Mesendoderm (in vitro differentiated cells): Measurements from ENCODE around the gene PCIF1.
A peak's percentile ranks its signal among the peaks of the same experiment; 100 is the strongest.
"Not testable (repeated sequence)": the region's sequence is repeated elsewhere in the genome, so short reads cannot be mapped to it uniquely, and the experiment has no call there.

Experiments used
- DNase-seq: peaks from one replicate; pipeline ENCODE4 v3.0.0; 2013
- H2AK5ac ChIP-seq: 2 replicates; pipeline ENCODE4 v1.6.1; 2013; ENCODE audit warnings: low read length, inconsistent platforms
- H2BK120ac ChIP-seq: 2 replicates; pipeline ENCODE4 v1.6.1; 2013; ENCODE audit warnings: low read depth, mild to moderate bottlenecking, low read length, moderate library complexity, mixed read lengths
- H2BK15ac ChIP-seq: replicated peaks from 2 replicates; pipeline ENCODE4 v1.6.1; 2013; ENCODE audit warnings: low read depth, mild to moderate bottlenecking, moderate library complexity
- H2BK5ac ChIP-seq: 2 replicates; pipeline ENCODE4 v1.6.1; 2013; ENCODE audit warnings: low read length, inconsistent platforms
- H3K18ac ChIP-seq: 2 replicates; pipeline ENCODE4 v1.6.1; 2013; ENCODE audit warnings: mild to moderate bottlenecking, low read length, mixed read lengths
- H3K23ac ChIP-seq: one replicate; pipeline ENCODE4 v1.6.1; 2013; ENCODE audit warnings: low read length
- H3K27ac ChIP-seq: 2 replicates; pipeline ENCODE4 v1.5.1; 2013; ENCODE audit warnings: low read depth, mild to moderate bottlenecking, inconsistent platforms, low read length, moderate library complexity
- H3K27me3 ChIP-seq: 2 replicates; pipeline ENCODE4 v1.6.1; 2013; ENCODE audit warnings: low read length, control low read depth, mild to moderate bottlenecking, inconsistent platforms; ENCODE audit not compliant: insufficient read depth, poor library complexity
- H3K36me3 ChIP-seq: 2 replicates; pipeline ENCODE4 v1.6.1; 2013; ENCODE audit warnings: low read length, inconsistent platforms; ENCODE audit not compliant: control insufficient read depth, insufficient read depth
- H3K4ac ChIP-seq: one replicate; pipeline ENCODE4 v1.6.1; 2013; ENCODE audit warnings: low read depth, mild to moderate bottlenecking, low read length, moderate library complexity
- H3K4me1 ChIP-seq: 2 replicates; pipeline ENCODE4 v1.6.1; 2013; ENCODE audit warnings: low read depth, low read length, inconsistent platforms; ENCODE audit not compliant: control insufficient read depth
- H3K4me2 ChIP-seq: 2 replicates; pipeline ENCODE4 v1.6.1; 2013; ENCODE audit warnings: low read length
- H3K4me3 ChIP-seq: 2 replicates; pipeline ENCODE4 v1.5.1; 2013; ENCODE audit warnings: mild to moderate bottlenecking, low read length
- H3K56ac ChIP-seq: one replicate; pipeline ENCODE4 v1.6.1; 2013; ENCODE audit warnings: low read length
- H3K79me1 ChIP-seq: 2 replicates; pipeline ENCODE4 v1.6.1; 2013; ENCODE audit warnings: low read length, inconsistent platforms
- H3K79me2 ChIP-seq: 2 replicates; pipeline ENCODE4 v1.6.1; 2013; ENCODE audit warnings: mild to moderate bottlenecking, low read length; ENCODE audit not compliant: control insufficient read depth, insufficient read depth
- H3K9ac ChIP-seq: 2 replicates; pipeline ENCODE4 v1.6.1; 2013; ENCODE audit warnings: low read length, inconsistent platforms
- H4K5ac ChIP-seq: one replicate; pipeline ENCODE4 v1.6.1; 2013; ENCODE audit warnings: low read length
- H4K8ac ChIP-seq: one replicate; pipeline ENCODE4 v1.6.1; 2013; ENCODE audit warnings: low read depth, mild to moderate bottlenecking, control low read depth, low read length, moderate library complexity
- WGBS: extraction: QIAGEN DNeasy Blood & Tissue Kit; methylation state at CpG from one replicate; pipeline ENCODE4 v1.1.7; 2013; ENCODE audit warnings: low lambda C conversion rate, missing lambda C conversion rate; ENCODE audit not compliant: insufficient coverage; ENCODE audit errors: extremely low coverage; 5-methylcytosine and 5-hydroxymethylcytosine counted together

The PCIF1 gene

GRCh38 chr20:45927071-45927878 is 7.2 kb upstream of the PCIF1 start:
- H2BK120ac ChIP-seq, result no peak overlapping the region
- no peak overlapping the region for H3K18ac ChIP-seq
- no peaks in the 10 kb centered on the region for H3K36me3 ChIP-seq
- no peak for DNase-seq
- H3K9ac ChIP-seq, result no peak overlapping the region
- no peaks in the 10 kb centered on the region for H3K79me1 ChIP-seq
- no peak overlapping the region for H2BK15ac ChIP-seq
- no peak overlapping the region for H3K27ac ChIP-seq
- no peak overlapping the region for H3K56ac ChIP-seq
- H3K23ac ChIP-seq, result no peak overlapping the region
- H4K5ac ChIP-seq, result no peak overlapping the region
- H3K27me3 ChIP-seq, result no peaks in the 10 kb centered on the region
- no peaks in the 10 kb centered on the region for H3K4me1 ChIP-seq
- no peak overlapping the region for H3K4me2 ChIP-seq
- no peak overlapping the region for H3K4me3 ChIP-seq
- no peak overlapping the region for H3K4ac ChIP-seq
- H2BK5ac ChIP-seq, result no peak overlapping the region
- H4K8ac ChIP-seq, result no peak overlapping the region
- H3K79me2 ChIP-seq, result no peaks in the 10 kb centered on the region
- no CpG with 5 or more reads among the region's 14 CpGs for WGBS
- H2AK5ac ChIP-seq, result no peak overlapping the region

- not testable (repeated sequence) for H3K56ac ChIP-seq, H3K18ac ChIP-seq, H3K4ac ChIP-seq, H2BK120ac ChIP-seq, H3K27me3 ChIP-seq, H3K4me2 ChIP-seq, H4K5ac ChIP-seq, H2BK5ac ChIP-seq, H3K27ac ChIP-seq, H3K36me3 ChIP-seq, DNase-seq, H3K23ac ChIP-seq, H4K8ac ChIP-seq, H2BK15ac ChIP-seq, H2AK5ac ChIP-seq, H3K79me2 ChIP-seq, H3K4me3 ChIP-seq, H3K79me1 ChIP-seq, H3K9ac ChIP-seq, H3K4me1 ChIP-seq
- no CpG with 5 or more reads among the region's 17 CpGs for WGBS
Measured at GRCh38 chr20:45931680-45932079, 2.8 kb upstream of the PCIF1 start.

GRCh38 chr20:45933266-45934045 is 1.0 kb upstream of the PCIF1 start:
- H2BK5ac ChIP-seq, result peak overlapping the region; percentile 11
- H4K5ac ChIP-seq, result no peak overlapping the region
- peak; percentile 98 for DNase-seq
- peak overlapping the region; percentile 22 for H3K18ac ChIP-seq
- H3K27ac ChIP-seq, result peak overlapping the region; percentile 98
- H2BK120ac ChIP-seq, result no peak overlapping the region
- H3K56ac ChIP-seq, result peak overlapping the region; percentile 87
- H3K4ac ChIP-seq, result peak overlapping the region; percentile 61
- H3K23ac ChIP-seq, result peak overlapping the region; percentile 82
- no peaks in the 10 kb centered on the region for H3K27me3 ChIP-seq
- H3K36me3 ChIP-seq, result peaks cover 2% of the 10 kb centered on the region
- H4K8ac ChIP-seq, result no peak overlapping the region
- H2AK5ac ChIP-seq, result peak overlapping the region; percentile 35
- H3K9ac ChIP-seq, result peak overlapping the region; percentile 72
- H2BK15ac ChIP-seq, result no peak overlapping the region
- H3K79me1 ChIP-seq, result peaks cover 9% of the 10 kb centered on the region
- H3K79me2 ChIP-seq, result peaks cover 7% of the 10 kb centered on the region
- peaks cover 5% of the 10 kb centered on the region for H3K4me1 ChIP-seq
- H3K4me2 ChIP-seq, result peak overlapping the region; percentile 98
- no CpG with 5 or more reads among the region's 22 CpGs for WGBS
- H3K4me3 ChIP-seq, result peak overlapping the region; percentile 81

- WGBS, result no CpG with 5 or more reads among the region's 34 CpGs
- H2BK120ac ChIP-seq, result no peak overlapping the region
- peak; percentile 76 for DNase-seq
- H3K4me3 ChIP-seq, result peak overlapping the region; percentile 81
- peak overlapping the region; percentile 98 for H3K27ac ChIP-seq
- H4K8ac ChIP-seq, result no peak overlapping the region
- H3K4me1 ChIP-seq, result peaks cover 5% of the 10 kb centered on the region
- peak overlapping the region; percentile 98 for H3K4me2 ChIP-seq
- peaks cover 9% of the 10 kb centered on the region for H3K79me1 ChIP-seq
- H3K4ac ChIP-seq, result peak overlapping the region; percentile 61
- H3K56ac ChIP-seq, result peak overlapping the region; percentile 87
- H3K79me2 ChIP-seq, result peaks cover 7% of the 10 kb centered on the region
- H2BK5ac ChIP-seq, result peak overlapping the region; percentile 11
- H3K27me3 ChIP-seq, result no peaks in the 10 kb centered on the region
- peaks cover 3% of the 10 kb centered on the region for H3K36me3 ChIP-seq
- peak overlapping the region; percentile 22 for H3K18ac ChIP-seq
- H4K5ac ChIP-seq, result no peak overlapping the region
- peak overlapping the region; percentile 35 for H2AK5ac ChIP-seq
- H3K23ac ChIP-seq, result peak overlapping the region; percentile 82
- no peak overlapping the region for H2BK15ac ChIP-seq
- H3K9ac ChIP-seq, result peak overlapping the region; percentile 72
Measured at GRCh38 chr20:45934046-45934585, 367 bp upstream of the PCIF1 start.

- H3K4me2 ChIP-seq, result peak overlapping the region; percentile 79
- H3K4ac ChIP-seq, result no peak overlapping the region
- H3K4me3 ChIP-seq, result peak overlapping the region; percentile 95
- peak overlapping the region; percentile 90 for H3K56ac ChIP-seq
- DNase-seq, result no peak
- no peak overlapping the region for H2BK5ac ChIP-seq
- peaks cover 11% of the 10 kb centered on the region for H3K79me1 ChIP-seq
- H3K4me1 ChIP-seq, result peaks cover 5% of the 10 kb centered on the region
- H2BK15ac ChIP-seq, result no peak overlapping the region
- peak overlapping the region; percentile 90 for H3K9ac ChIP-seq
- WGBS, result no CpG with 5 or more reads among the region's 21 CpGs
- no peak overlapping the region for H4K8ac ChIP-seq
- H4K5ac ChIP-seq, result no peak overlapping the region
- no peak overlapping the region for H2BK120ac ChIP-seq
- H3K27me3 ChIP-seq, result no peaks in the 10 kb centered on the region
- no peak overlapping the region for H3K23ac ChIP-seq
- no peak overlapping the region for H3K18ac ChIP-seq
- peaks cover 7% of the 10 kb centered on the region for H3K79me2 ChIP-seq
- no peak overlapping the region for H2AK5ac ChIP-seq
- peaks cover 7% of the 10 kb centered on the region for H3K36me3 ChIP-seq
- H3K27ac ChIP-seq, result no peak overlapping the region
Measured at GRCh38 chr20:45935416-45936046, 1.0 kb downstream of the PCIF1 start.
